GM20431 (cell line): ENCODE measurements around the gene TNIK.
"Not testable (repeated sequence)": the region's sequence is repeated elsewhere in the genome, so short reads cannot be mapped to it uniquely, and the experiment has no call there.

ENCODE experiments used
- in situ Hi-C: fragments of 300-500 bp; cut with MseI, MboI; formaldehyde crosslinking; loops from one replicate; pipeline ENCODE4 v1.15.0; 2020; ENCODE audit warnings: low sequenced_read_pairs; ENCODE audit not compliant: unreplicated experiment

The TNIK gene

GRCh38 chr3:171374661-171375285, 85.4 kb downstream of the TNIK start:
- in situ Hi-C loops: no loop called here

- in situ Hi-C loops: no loop called here
Measured at GRCh38 chr3:171374260-171374659, 85.9 kb downstream of the TNIK start.

GRCh38 chr3:171373711-171374110, 86.5 kb downstream of the TNIK start:
- in situ Hi-C loops: no loop called here

- in situ Hi-C loops: no loop called here
Measured at GRCh38 chr3:171372694-171373093, 87.5 kb downstream of the TNIK start.

- in situ Hi-C loops: no loop called here
Measured at GRCh38 chr3:171371354-171371753, 88.9 kb downstream of the TNIK start.

GRCh38 chr3:171369156-171369555, 91.0 kb downstream of the TNIK start:
- in situ Hi-C loops: no loop called here

GRCh38 chr3:171366738-171367137, 93.5 kb downstream of the TNIK start:
- in situ Hi-C loops: not testable (repeated sequence)

GRCh38 chr3:171366043-171366442, 94.2 kb downstream of the TNIK start:
- in situ Hi-C loops: no loop called here

GRCh38 chr3:171365489-171365888, 94.7 kb downstream of the TNIK start:
- in situ Hi-C loops: no loop called here

GRCh38 chr3:171364500-171364899, 95.7 kb downstream of the TNIK start:
- in situ Hi-C loops: no loop called here

- in situ Hi-C loops: no loop called here
Measured at GRCh38 chr3:171363202-171363601, 97.0 kb downstream of the TNIK start.

GRCh38 chr3:171362575-171362974, 97.6 kb downstream of the TNIK start:
- in situ Hi-C loops: no loop called here

GRCh38 chr3:171358881-171359198, 101.4 kb downstream of the TNIK start:
- in situ Hi-C loops: no loop called here

GRCh38 chr3:171358181-171358880, 101.9 kb downstream of the TNIK start:
- in situ Hi-C loops: no loop called here

GRCh38 chr3:171357721-171358120, 102.5 kb downstream of the TNIK start:
- in situ Hi-C loops: no loop called here

GRCh38 chr3:171356251-171356650, 104.0 kb downstream of the TNIK start:
- in situ Hi-C loops: no loop called here

GRCh38 chr3:171354706-171355582, 105.3 kb downstream of the TNIK start:
- in situ Hi-C loops: no loop called here

GRCh38 chr3:171354049-171354705, 106.0 kb downstream of the TNIK start:
- in situ Hi-C loops: no loop called here

- in situ Hi-C loops: no loop called here
Measured at GRCh38 chr3:171353423-171353822, 106.8 kb downstream of the TNIK start.

GRCh38 chr3:171352387-171352935, 107.7 kb downstream of the TNIK start:
- in situ Hi-C loops: no loop called here
